ENCODE results near the gene STAP1. TPM values are rescaled to one million over a fixed set of nuclear protein-coding genes. Genes with fewer than 3 reads are reported as not detected.

The STAP1 gene, protein sequence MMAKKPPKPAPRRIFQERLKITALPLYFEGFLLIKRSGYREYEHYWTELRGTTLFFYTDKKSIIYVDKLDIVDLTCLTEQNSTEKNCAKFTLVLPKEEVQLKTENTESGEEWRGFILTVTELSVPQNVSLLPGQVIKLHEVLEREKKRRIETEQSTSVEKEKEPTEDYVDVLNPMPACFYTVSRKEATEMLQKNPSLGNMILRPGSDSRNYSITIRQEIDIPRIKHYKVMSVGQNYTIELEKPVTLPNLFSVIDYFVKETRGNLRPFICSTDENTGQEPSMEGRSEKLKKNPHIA
- not detected for polyA plus RNA-seq (2012; ENCODE audit: insufficient read length, low read depth)

- TF ChIP-seq SIN3A (IDR thresholded peaks at IDR 0.05; ENCODE audit: borderline replicate concordance, insufficient read depth, low read length) (no peak), FOXP2 (optimal IDR thresholded peaks at IDR 0.05; ENCODE audit: borderline replicate concordance, extremely low read depth, extremely low read length, insufficient read depth) (no peak), POLR2AphosphoS5 (IDR thresholded peaks at IDR 0.05; ENCODE audit: low read depth, low read length) (no peak), REST (IDR thresholded peaks at IDR 0.05; ENCODE audit: insufficient read depth in 1 of 2, low read depth in 2 of 2, low read length in 2 of 2) (no peak)
Measured at GRCh38 chr4:67558493-67558892, at the start of gene STAP1. STAP1 (plus strand) TSS chr4:67558727; CDS start chr4:67558810, 83 bp downstream.

DNA sequence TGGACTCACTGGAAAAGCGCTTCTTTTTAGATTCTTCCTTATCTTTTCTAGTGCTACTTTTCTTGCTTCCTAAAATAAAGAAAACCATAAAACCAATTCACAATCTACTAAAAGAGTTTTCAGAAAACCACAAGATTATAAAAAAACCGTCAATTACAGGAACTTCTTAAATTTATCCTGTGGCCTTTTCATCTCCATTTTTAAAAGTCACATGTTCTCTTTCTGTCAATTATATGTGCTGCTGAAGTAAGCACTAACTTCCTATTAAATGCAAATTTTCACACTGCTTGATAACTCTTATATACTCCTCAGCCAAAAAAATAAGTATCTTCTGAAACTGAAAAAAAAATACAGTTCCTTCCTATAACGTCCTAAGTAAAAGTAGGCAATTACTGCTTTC, 46.0 kb upstream of the STAP1 start:
- TF ChIP-seq FOXP2 (optimal IDR thresholded peaks at IDR 0.05; ENCODE audit: borderline replicate concordance, extremely low read depth, extremely low read length, insufficient read depth) (no peak), POLR2AphosphoS5 (IDR thresholded peaks at IDR 0.05; ENCODE audit: low read depth, low read length) (no peak), SIN3A (IDR thresholded peaks at IDR 0.05; ENCODE audit: borderline replicate concordance, insufficient read depth, low read length) (no peak), TAF1 (IDR thresholded peaks at IDR 0.05; ENCODE audit: borderline replicate concordance, insufficient read depth, low read length) (no peak), REST (IDR thresholded peaks at IDR 0.05; ENCODE audit: insufficient read depth in 1 of 2, low read depth in 2 of 2, low read length in 2 of 2) (no peak)

GRCh38 chr4:67520141-67520540, 38.4 kb upstream of the STAP1 start:
- no peak for TF ChIP-seq REST (IDR thresholded peaks at IDR 0.05; ENCODE audit: insufficient read depth in 1 of 2, low read depth in 2 of 2, low read length in 2 of 2)

GRCh38 chr4:67521506-67521905, 37.0 kb upstream of the STAP1 start:
- TF ChIP-seq SIN3A (IDR thresholded peaks at IDR 0.05; ENCODE audit: borderline replicate concordance, insufficient read depth, low read length) (no peak), REST (IDR thresholded peaks at IDR 0.05; ENCODE audit: insufficient read depth in 1 of 2, low read depth in 2 of 2, low read length in 2 of 2) (no peak), FOXP2 (optimal IDR thresholded peaks at IDR 0.05; ENCODE audit: borderline replicate concordance, extremely low read depth, extremely low read length, insufficient read depth) (no peak), POLR2AphosphoS5 (IDR thresholded peaks at IDR 0.05; ENCODE audit: low read depth, low read length) (no peak), TAF1 (IDR thresholded peaks at IDR 0.05; ENCODE audit: borderline replicate concordance, insufficient read depth, low read length) (no peak)

- TF ChIP-seq REST (IDR thresholded peaks at IDR 0.05; ENCODE audit: insufficient read depth in 1 of 2, low read depth in 2 of 2, low read length in 2 of 2) (no peak), FOXP2 (optimal IDR thresholded peaks at IDR 0.05; ENCODE audit: borderline replicate concordance, extremely low read depth, extremely low read length, insufficient read depth) (no peak), TAF1 (IDR thresholded peaks at IDR 0.05; ENCODE audit: borderline replicate concordance, insufficient read depth, low read length) (no peak), SIN3A (IDR thresholded peaks at IDR 0.05; ENCODE audit: borderline replicate concordance, insufficient read depth, low read length) (no peak), POLR2AphosphoS5 (IDR thresholded peaks at IDR 0.05; ENCODE audit: low read depth, low read length) (no peak)
Measured at GRCh38 chr4:67522230-67522629, 36.3 kb upstream of the STAP1 start.

Data from PFSK-1 (cell line).